HG03432 (cell line): ENCODE data around the gene MICALL1.

Source experiments
- ATAC-seq: cut with Tn5 transposase; IDR thresholded peaks from one replicate; pipeline ENCODE4 v1.9.1; 2021; ENCODE audit warnings: mild to moderate bottlenecking, moderate library complexity; ENCODE audit not compliant: unreplicated experiment

Gene MICALL1, protein sequence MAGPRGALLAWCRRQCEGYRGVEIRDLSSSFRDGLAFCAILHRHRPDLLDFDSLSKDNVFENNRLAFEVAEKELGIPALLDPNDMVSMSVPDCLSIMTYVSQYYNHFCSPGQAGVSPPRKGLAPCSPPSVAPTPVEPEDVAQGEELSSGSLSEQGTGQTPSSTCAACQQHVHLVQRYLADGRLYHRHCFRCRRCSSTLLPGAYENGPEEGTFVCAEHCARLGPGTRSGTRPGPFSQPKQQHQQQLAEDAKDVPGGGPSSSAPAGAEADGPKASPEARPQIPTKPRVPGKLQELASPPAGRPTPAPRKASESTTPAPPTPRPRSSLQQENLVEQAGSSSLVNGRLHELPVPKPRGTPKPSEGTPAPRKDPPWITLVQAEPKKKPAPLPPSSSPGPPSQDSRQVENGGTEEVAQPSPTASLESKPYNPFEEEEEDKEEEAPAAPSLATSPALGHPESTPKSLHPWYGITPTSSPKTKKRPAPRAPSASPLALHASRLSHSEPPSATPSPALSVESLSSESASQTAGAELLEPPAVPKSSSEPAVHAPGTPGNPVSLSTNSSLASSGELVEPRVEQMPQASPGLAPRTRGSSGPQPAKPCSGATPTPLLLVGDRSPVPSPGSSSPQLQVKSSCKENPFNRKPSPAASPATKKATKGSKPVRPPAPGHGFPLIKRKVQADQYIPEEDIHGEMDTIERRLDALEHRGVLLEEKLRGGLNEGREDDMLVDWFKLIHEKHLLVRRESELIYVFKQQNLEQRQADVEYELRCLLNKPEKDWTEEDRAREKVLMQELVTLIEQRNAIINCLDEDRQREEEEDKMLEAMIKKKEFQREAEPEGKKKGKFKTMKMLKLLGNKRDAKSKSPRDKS

GRCh38 chr22:37905534-37906363, at the start of gene MICALL1:
Gene MICALL1 (plus strand): TSS chr22:37906297. CDS start chr22:37906423, 126 bp downstream.
- peak; percentile 81 for ATAC-seq

- no peak for ATAC-seq
These were observed 45.2 kb upstream of the MICALL1 start for GRCh38 chr22:37860796-37861421.

DNA sequence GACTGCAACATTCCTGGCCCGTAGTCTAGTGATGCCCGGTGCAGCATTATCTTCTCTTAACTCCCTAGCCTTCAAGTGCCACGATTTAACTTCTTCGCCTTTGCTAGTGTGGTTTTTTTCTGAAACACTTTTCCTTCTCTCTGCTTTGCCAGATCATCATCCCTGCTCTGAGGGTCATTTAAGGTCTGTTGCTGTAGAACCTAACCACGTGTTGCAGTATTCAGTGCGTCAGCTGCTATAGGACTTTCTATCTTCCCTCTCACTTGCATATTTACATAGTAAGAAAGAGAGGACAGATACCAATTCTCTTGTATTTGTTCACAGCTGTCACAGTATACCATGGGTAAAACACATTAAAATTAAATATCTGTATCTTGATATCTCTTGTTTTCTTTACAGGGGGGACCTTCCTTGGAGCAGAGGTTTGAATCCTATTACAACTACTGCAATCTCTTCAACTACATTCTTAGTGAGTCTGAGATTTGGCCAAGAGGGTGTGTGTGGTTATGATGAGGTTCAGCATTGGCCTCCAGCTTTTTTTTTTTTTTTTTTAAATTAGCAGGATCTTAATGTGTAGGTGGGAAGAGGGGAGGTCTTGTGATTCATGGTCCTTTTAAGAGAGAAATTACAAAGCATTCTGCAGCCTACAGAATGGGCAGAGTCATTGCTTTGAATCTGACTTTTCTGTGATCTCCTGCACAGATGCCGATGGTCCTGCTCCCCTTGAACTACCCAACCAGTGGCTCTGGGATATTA, 43.3 kb upstream of the MICALL1 start:
- ATAC-seq = no peak

DNA sequence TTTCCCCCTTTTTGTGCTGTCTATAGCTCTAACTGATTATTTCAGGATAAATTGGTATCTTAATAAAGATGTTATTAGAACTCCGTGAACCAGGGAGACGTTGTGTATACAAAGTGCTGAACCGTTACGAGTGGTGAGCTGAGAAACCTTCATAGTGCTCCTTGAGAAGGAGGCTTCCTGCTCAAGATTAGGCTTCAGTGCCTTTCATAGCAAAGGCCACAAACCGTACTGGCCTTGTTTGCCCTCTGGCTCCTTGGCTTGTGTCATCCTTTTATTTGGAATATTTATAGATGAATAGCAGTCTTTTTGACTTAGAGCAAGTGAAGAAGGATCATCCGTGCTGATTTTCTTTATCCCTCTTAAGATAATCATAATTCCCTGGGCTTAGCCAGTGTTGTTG, 40.6 kb upstream of the MICALL1 start:
- no peak for ATAC-seq

GRCh38 chr22:37870273-37870672, 35.8 kb upstream of the MICALL1 start:
- no peak for ATAC-seq

DNA sequence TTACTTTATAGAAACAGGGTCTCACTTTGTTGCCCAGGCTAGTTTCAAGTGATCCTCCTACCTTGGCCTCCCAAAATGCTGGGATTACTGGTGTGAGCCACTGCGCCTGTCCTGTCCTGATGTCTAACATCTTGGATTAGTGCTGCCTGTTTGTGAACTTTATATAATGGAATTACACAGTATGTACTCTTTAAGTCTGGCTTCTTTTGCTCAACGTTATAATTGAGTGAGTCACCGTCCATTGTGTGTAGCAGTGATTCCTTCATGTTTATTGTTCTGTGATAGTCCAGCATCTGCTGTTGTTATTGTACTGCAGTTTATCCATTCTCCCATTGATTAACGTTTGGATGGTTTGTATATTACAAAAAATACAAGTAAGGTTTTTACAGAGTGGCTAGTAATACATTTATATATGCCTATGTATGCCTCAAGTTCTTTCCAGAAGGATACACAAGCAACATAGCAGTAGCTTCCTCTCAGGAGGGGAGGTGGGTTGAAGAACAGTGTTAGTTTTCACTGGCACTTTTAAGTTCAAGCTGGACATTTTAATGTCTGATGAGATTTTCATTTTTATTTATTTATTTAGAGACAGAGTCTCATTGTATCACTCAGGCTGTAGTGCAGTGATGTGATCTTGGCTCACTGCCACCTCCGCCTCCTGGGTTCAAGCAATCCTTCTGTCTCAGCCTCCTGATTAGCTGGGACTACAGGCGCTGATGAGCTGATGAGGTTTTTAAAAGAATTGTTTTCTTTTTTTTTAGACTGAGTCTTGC, 25.2 kb upstream of the MICALL1 start:
- no peak for ATAC-seq

GRCh38 chr22:37884420-37884819, 21.7 kb upstream of the MICALL1 start:
- ATAC-seq = no peak

DNA sequence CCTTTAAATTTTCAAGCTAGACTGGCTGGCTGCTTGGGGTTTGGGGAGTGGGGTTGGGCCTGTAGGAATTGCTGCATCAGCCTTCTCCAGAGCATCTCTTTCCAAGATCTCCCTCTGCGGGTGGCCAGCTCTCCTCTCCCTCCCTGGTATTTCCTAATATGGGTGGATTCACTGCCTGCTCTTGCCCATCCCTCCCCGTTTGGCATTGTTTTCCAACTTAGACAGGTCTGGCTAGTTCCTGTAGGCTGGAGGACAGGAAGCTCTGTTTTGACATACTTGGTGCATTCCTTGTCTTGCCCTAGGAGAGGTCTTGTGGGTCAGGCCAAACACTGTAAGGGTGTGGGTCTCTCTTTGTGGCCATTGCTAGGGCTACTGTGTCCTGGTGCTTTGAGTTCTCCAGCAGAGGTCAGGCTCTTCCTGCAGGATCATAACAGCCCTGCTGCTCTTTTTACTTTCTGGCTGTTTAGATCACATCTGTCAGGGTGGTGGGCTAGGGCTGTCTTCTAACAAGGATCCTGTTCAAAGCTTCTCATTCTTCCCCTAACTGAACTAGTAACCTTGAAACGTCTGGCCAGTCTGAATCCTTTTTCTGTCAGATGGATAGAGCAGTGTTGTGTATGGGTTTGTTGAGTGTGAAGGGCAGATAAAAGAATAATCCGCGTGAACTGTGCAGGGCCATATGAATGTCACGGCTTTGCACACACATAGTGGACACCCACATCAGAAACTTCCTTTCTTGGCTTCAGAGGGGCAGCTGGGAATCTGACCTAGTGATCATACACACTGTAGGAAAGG, 18.3 kb upstream of the MICALL1 start:
- no peak for ATAC-seq

DNA sequence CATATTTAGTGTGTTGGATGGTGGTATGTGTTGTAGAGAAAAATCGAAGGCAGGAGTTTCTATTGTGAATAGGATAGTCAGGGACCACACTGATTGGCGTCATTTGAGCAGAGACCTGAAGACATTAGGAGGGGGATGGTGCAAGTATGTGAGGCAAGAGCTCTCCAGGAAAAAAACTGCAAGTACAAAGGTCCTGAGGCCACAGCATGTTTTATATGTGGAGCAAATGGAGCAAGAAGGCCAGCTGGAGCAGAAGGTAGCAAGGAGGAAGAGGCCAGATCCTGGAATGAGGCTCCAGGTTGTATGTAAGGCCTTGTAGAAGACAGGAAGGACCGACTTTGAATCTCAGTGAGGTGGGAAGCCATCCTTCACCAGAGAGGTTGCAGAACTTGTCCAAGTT, 14.2 kb upstream of the MICALL1 start:
- no peak for ATAC-seq

DNA sequence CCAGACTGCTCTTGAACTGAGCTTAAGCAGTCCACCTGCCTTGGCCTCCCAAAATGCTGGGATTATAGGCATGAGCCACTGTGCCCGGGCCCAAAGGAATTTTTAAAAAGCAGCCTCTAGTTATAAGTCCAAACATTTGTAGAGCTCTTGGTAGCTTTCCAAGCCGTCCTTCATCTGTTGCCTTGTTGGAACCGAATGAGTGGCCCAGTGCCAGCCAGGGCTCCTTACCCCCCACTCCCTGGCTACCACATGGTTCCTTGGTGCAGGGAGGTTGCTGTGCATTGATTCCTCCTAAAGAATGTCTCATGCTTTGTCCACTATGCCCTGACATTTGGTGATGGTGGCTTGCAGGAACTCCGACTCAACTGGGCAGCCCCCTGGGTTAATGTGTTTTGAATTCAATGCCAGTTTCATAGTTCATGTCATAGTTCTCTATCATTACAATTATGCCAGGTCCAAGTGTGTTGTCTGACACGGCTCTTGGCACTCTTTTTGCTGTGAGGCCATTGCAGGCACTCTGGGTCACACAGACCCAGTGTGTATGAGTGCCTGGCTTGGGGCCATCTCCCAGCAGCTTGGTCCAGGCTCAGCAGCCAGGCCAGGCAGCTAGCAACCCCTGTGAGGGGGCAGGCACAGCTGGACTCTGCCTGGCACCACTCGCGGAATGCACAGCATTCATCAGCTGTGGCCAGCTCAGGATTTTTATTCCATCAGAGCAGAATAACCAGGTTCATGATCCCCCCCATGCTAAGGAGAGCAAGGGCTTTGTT, 13.3 kb upstream of the MICALL1 start:
- no peak for ATAC-seq

GRCh38 chr22:37893583-37893983, 12.5 kb upstream of the MICALL1 start:
- ATAC-seq = no peak

DNA sequence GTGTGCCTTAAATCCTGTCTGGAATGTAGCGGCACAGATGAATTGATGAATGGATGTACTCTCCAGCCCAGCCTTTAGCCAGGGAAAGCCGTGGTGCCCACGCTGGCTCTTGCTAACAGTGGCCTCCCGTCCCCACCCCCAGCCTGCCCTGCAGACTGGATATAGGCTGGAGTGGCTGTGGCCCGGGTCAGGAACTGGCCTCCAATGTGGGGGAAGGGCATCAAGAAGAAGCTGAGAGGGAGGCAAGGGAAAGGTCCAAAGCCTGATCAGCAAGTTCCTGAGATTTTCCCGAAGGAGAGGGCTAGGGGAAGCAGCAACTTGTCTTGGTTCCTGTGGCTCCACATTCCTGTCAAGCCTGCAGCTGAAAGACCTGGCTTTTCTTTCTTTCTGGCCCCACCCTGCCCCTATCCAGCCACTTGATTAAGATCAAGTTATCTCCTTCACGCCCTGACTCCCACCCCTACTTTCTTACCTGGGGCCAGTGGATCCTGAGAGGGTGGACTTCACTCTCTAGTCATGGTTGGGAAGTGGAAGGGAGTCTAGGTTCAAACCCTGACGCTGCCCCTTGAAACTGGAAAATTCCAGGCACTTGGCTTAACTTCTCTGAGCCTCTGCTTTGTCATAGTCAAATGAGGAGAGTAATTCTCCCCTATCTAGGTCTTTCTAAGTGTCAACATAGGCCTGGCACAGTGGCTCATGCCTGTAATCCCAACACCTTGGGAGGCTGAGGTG, 11.0 kb upstream of the MICALL1 start:
- no peak for ATAC-seq

DNA sequence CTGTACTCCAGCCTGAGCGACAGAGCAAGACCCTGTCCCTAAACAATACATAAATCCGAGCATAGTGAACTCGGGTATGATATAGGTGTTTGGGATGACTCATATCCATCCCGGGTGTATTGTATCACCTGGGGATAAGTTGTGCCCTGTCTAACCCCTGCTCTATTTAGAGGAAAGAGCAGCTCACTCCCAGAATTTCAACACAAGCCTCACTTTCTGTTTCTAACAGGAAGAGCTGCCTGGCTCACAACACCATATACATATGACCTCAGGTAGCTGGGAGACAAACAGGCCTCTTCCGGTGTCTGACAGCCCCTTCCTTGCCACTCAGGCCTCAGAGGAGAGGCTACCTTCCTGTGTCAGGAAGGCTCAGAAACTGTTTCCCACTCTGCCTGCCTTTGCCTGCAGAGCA, 9.9 kb upstream of the MICALL1 start:
- ATAC-seq = peak; percentile 63

DNA sequence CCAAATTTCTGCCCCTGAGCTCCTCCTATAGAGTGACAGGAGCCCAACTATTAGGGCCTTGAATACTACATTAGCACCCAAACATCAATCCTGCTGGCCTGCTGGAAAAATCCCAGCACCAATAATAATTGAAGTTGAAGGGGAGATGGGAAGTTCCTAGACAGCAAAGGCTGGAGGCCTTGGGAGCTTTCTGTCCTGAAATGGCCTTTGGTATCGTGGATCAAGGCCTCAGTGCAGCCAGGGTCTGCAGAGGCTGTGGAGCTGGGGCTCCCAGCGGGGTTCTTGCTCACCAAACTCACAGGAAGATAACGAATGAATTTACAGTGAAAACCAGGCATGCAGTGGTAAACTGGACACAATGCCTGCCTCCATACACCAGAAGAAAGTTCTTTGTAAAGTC, 9.2 kb upstream of the MICALL1 start:
- no peak for ATAC-seq

GRCh38 chr22:37897807-37898206, 8.3 kb upstream of the MICALL1 start:
- no peak for ATAC-seq

GRCh38 chr22:37898441-37899181, 7.5 kb upstream of the MICALL1 start:
- ATAC-seq = no peak
